Parathyroid adenoma (tissue), 2 donors: ENCODE results near the gene BCO2.

ENCODE experiments used
- H2AFZ ChIP-seq: fragments of 300-600 bp; sonication (generic); one replicate; pipeline ENCODE4 v1.7.0; 2017; ENCODE audit warnings: antibody characterized with exemption, mild to moderate bottlenecking
- H3K27ac ChIP-seq: fragments of 300-600 bp; sonication (generic); one replicate; pipeline ENCODE4 v1.7.0; 2017
- H3K27me3 ChIP-seq: fragments of 300-600 bp; sonication (generic); one replicate; pipeline ENCODE4 v1.7.0; 2017; ENCODE audit warnings: low read length; ENCODE audit not compliant: control insufficient read depth, insufficient read depth
- H3K36me3 ChIP-seq: fragments of 300-600 bp; sonication (generic); one replicate; pipeline ENCODE4 v1.7.0; 2017; ENCODE audit warnings: low read length; ENCODE audit not compliant: control insufficient read depth, insufficient read depth
- H3K4me1 ChIP-seq: fragments of 300-600 bp; sonication (generic); one replicate; pipeline ENCODE4 v1.7.0; 2017; ENCODE audit warnings: control low read depth
- H3K4me2 ChIP-seq: fragments of 300-600 bp; sonication (generic); one replicate; pipeline ENCODE4 v1.7.0; 2017; ENCODE audit warnings: low read length
- H3K4me3 ChIP-seq: fragments of 300-600 bp; sonication (generic); one replicate; pipeline ENCODE4 v1.7.0; 2017; ENCODE audit warnings: low read depth, low read length
- H3K79me2 ChIP-seq: fragments of 300-600 bp; sonication (generic); one replicate; pipeline ENCODE4 v1.7.0; 2017; ENCODE audit warnings: control low read depth
- H3K9ac ChIP-seq: fragments of 300-600 bp; sonication (generic); one replicate; pipeline ENCODE4 v1.7.0; 2017; ENCODE audit warnings: mild to moderate bottlenecking
- H3K9me3 ChIP-seq: fragments of 300-600 bp; sonication (generic); one replicate; pipeline ENCODE4 v1.7.0; 2017; ENCODE audit warnings: low read length; ENCODE audit not compliant: control insufficient read depth
- CTCF ChIP-seq: fragments of 300-600 bp; sonication (generic); IDR thresholded peaks from one replicate; pipeline ENCODE4 v1.7.0; 2017; ENCODE audit warnings: antibody characterized with exemption, mild to moderate bottlenecking
- donor health status: primary hyperparathyroidism.

BCO2 gene

GRCh38 chr11:112229159-112229558 is 53.8 kb downstream of the BCO2 start:
- no peaks in the 10 kb centered on the region for H3K27me3 ChIP-seq
- H3K79me2 ChIP-seq, result peaks cover 3% of the 10 kb centered on the region
- H2AFZ ChIP-seq, result no peak overlapping the region
- H3K36me3 ChIP-seq, result no peaks in the 10 kb centered on the region
- H3K9ac ChIP-seq, result no peak overlapping the region
- no peak overlapping the region for H3K4me2 ChIP-seq
- no peaks in the 10 kb centered on the region for H3K9me3 ChIP-seq
- H3K4me1 ChIP-seq, result no peaks in the 10 kb centered on the region
- no peak for TF ChIP-seq CTCF
- no peak overlapping the region for H3K27ac ChIP-seq
- no peak overlapping the region for H3K4me3 ChIP-seq

- Histone ChIP-seq H3K9me3 (no peaks in the 10 kb centered on the region), H3K27ac (no peak overlapping the region), H3K4me1 (no peaks in the 10 kb centered on the region), H3K4me2 (no peak overlapping the region), H3K27me3 (no peaks in the 10 kb centered on the region), H3K79me2 (peaks cover 3% of the 10 kb centered on the region), H3K9ac (no peak overlapping the region), H3K4me3 (no peak overlapping the region), H3K36me3 (no peaks in the 10 kb centered on the region), H2AFZ (no peak overlapping the region)
- TF ChIP-seq CTCF, result no peak
Observed at GRCh38 chr11:112229746-112230433, 54.6 kb downstream of the BCO2 start.

GRCh38 chr11:112231952-112232351 is 56.6 kb downstream of the BCO2 start:
- no peak overlapping the region for H3K4me3 ChIP-seq
- no peaks in the 10 kb centered on the region for H3K27me3 ChIP-seq
- no peaks in the 10 kb centered on the region for H3K9me3 ChIP-seq
- no peaks in the 10 kb centered on the region for H3K79me2 ChIP-seq
- no peak overlapping the region for H3K4me2 ChIP-seq
- TF ChIP-seq CTCF, result no peak
- no peak overlapping the region for H2AFZ ChIP-seq
- no peaks in the 10 kb centered on the region for H3K4me1 ChIP-seq
- H3K36me3 ChIP-seq, result no peaks in the 10 kb centered on the region
- H3K27ac ChIP-seq, result no peak overlapping the region
- H3K9ac ChIP-seq, result no peak overlapping the region

GRCh38 chr11:112235750-112236390 is 60.6 kb downstream of the BCO2 start:
- no peaks in the 10 kb centered on the region for H3K79me2 ChIP-seq
- H3K9me3 ChIP-seq, result no peaks in the 10 kb centered on the region
- no peak overlapping the region for H3K27ac ChIP-seq
- no peak overlapping the region for H3K4me3 ChIP-seq
- no peak overlapping the region for H3K9ac ChIP-seq
- H2AFZ ChIP-seq, result no peak overlapping the region
- no peaks in the 10 kb centered on the region for H3K27me3 ChIP-seq
- H3K4me1 ChIP-seq, result no peaks in the 10 kb centered on the region
- TF ChIP-seq CTCF, result no peak
- H3K36me3 ChIP-seq, result no peaks in the 10 kb centered on the region
- no peak overlapping the region for H3K4me2 ChIP-seq

- Histone ChIP-seq H3K9ac (no peak overlapping the region), H3K79me2 (no peaks in the 10 kb centered on the region), H3K4me2 (no peak overlapping the region), H3K4me3 (no peak overlapping the region), H3K9me3 (no peaks in the 10 kb centered on the region), H3K27ac (no peak overlapping the region), H3K36me3 (no peaks in the 10 kb centered on the region), H3K27me3 (no peaks in the 10 kb centered on the region), H3K4me1 (no peaks in the 10 kb centered on the region), H2AFZ (no peak overlapping the region)
- TF ChIP-seq CTCF, result no peak
Observed at GRCh38 chr11:112237451-112237850, 62.1 kb downstream of the BCO2 start.
